Measurements from ENCODE around the gene SCML1.

SCML1 gene

DNA sequence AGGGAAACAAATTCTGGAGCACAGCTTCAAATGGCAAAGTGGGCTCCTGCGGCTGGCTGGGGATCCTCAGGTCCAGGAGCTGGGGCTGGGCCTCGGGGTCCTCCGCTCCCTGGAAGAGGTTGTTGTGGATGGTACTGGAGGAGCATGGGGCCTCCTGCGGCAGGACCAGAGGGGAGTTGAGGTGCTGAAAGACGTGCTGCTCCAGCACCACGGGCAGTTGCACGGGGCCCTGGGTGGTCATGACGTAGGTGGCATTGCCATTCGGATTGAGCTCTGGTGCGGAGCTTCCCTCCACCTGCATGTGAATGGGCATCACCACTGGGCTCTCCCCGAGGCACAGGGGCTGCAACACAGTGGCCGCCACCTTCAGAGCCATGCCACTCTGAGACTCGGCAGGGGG is 64.1 kb downstream of the SCML1 start:
- no peak for FAIRE-seq

DNA sequence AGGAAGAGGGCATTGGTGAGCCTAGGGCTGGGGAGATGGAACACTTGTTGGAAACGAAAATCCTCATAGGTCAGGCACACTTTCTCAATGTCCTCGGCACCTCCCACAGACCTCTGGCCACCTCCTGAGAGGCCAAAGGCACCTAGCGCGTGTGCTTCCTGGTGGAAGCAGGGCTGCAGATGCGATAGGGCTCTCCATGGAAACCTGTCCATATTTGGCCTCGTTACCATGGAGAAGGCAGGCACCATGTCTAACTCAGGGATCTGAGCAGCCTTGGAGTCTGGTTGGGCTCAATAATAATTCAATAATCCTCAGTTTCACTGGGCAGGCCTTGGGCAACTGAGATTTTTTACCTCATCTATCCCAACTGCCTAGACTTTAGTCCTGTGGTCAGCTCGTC is 65.5 kb downstream of the SCML1 start:
- no peak for FAIRE-seq

DNA sequence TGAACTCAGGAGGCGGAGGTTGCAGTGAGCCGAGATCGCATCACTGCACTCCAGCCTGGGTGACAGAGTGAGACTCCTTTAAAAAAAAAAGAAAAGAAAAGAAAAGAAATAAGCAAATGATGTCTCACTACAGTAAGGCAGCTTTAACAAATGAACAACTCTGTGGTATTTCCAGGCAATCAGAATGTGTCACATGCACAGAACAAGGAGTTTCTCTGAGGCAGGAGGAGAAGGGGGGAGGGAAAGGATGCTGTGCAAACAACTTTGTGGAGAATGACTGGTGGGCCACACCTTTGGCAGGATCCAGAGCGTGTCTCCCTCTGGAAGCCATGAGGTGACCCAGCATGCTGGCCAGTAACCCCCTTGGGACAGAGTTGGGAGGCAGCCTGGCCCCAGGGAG is 66.2 kb downstream of the SCML1 start:
- FAIRE-seq = no peak
